Thymus (tissue), 11 donors: ENCODE data around the gene GBA2. TPM values are rescaled to one million over a fixed set of nuclear protein-coding genes. Genes with fewer than 3 reads are reported as not detected.
A peak's percentile ranks its signal among the peaks of the same experiment; 100 is the strongest.

Source experiments
- DNase-seq, 9 donors: peaks; one replicate each; pipeline ENCODE4 v3.0.0-alpha.2; 2013; ENCODE audit warnings: low spot score in 9 of 9, low read depth in 6 of 9, missing footprints in 1 of 9
- H3K27ac ChIP-seq, 2 donors: one replicate each; pipeline ENCODE4 v1.5.1; 2013; ENCODE audit warnings: control low read depth in 1 of 2, low read depth in 1 of 2, low read length in 1 of 2, mild to moderate bottlenecking in 1 of 2, moderate library complexity in 1 of 2
- H3K27me3 ChIP-seq, 2 donors: one replicate each; pipeline ENCODE4 v1.5.1; 2013; ENCODE audit warnings: low read length in 1 of 2; ENCODE audit not compliant: control insufficient read depth in 2 of 2, insufficient read depth in 1 of 2
- H3K36me3 ChIP-seq, 2 donors: one replicate each; pipeline ENCODE4 v1.5.1; 2013; ENCODE audit warnings: low read length in 1 of 2, mild to moderate bottlenecking in 1 of 2, moderate library complexity in 1 of 2; ENCODE audit not compliant: control insufficient read depth in 2 of 2, insufficient read depth in 2 of 2
- H3K4me1 ChIP-seq, 2 donors: one replicate each; pipeline ENCODE4 v1.5.1; 2013; ENCODE audit warnings: low read length in 2 of 2; ENCODE audit not compliant: control insufficient read depth in 2 of 2, insufficient read depth in 2 of 2
- H3K4me3 ChIP-seq, 2 donors: one replicate each; pipeline ENCODE4 v1.5.1; 2013; ENCODE audit warnings: low read length in 2 of 2, control low read depth in 1 of 2, mild to moderate bottlenecking in 1 of 2
- H3K9me3 ChIP-seq, 2 donors: one replicate each; pipeline ENCODE4 v1.5.1; 2013; ENCODE audit warnings: low read length in 1 of 2, mild to moderate bottlenecking in 1 of 2; ENCODE audit not compliant: control insufficient read depth in 2 of 2, insufficient read depth in 1 of 2
- WGBS: extraction: QIAGEN DNeasy Blood & Tissue Kit; methylation state at CpG from one replicate; pipeline ENCODE4 v1.1.7; 2013; 5-methylcytosine and 5-hydroxymethylcytosine counted together
- polyA plus RNA-seq: library from polyadenylated mRNA; stranded (reverse); fragments of 200-250 nt; gene quantifications from one replicate; pipeline ENCODE4 v1.2.3, GENCODE V29; 2013
- total RNA-seq: library from RNA; stranded (reverse); fragments of 120-200 nt; gene quantifications from one replicate; pipeline ENCODE4 v1.2.4, GENCODE V29; 2013
- donor health status: healthy.

The GBA2 gene
- total and polyA plus RNA-seq, 2 donors, result 21.7 to 36.9 TPM

DNA sequence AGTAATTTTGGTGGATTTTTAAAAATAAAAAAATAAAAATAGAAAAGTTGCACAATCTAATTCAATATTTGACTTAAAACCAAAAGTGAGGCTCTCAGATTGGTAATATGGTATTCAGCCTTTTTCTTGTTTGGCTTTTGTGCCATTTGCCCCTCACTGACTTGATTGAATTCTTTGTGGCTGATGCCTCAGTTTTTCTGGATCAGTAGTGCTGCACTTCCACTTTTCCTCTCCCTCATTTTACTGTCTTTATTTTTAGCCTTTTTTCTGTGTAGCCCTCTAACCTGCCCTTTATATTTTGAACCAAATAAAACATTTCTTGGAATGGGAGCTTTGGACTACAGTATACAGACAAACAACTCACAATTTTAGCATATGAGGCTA, 8.9 kb upstream of the GBA2 start:
- Histone ChIP-seq H3K27ac (no peak overlapping the region), H3K36me3 (peaks cover 12 to 15% of the 10 kb centered on the region in 2 donors), H3K4me3 (peak overlapping the region in 1 of 2 donors; percentile 64), H3K4me1 (peaks cover 6 to 14% of the 10 kb centered on the region in 2 donors), H3K9me3 (no peaks in the 10 kb centered on the region), H3K27me3 (no peaks in the 10 kb centered on the region)
- no peak for DNase-seq

DNA sequence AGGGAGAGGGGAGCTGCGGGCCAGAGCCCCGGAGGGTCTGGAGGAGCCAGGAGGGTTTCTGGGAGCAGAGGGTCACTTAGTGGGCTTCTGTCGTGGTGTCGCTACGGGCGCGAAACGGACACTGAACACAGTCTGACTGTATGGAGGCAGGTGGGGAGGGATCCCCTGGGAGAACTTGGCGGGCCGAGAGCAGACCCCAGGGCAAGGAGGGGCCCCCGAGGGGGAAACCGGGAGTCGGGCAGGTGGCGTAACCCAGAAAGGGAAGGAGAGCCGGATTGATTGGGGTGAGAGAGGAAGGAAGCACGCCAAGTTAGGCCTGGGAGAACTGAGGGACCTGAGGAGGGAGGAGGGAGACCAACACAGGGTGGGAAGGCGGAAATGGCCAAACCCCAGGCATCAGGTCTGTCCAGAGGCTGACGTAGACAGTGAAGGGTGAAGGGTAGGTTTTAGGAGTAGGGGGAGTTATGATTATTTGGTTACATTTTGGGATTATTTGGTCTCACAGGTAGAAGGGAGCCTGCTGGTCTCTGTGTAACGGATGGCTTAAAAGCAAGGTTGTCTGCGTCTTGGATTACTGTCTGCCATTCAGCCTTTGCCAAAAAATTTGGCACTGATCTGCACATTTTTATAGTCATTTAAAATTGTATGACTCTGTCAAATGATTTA, 8.3 kb upstream of the GBA2 start:
- peaks cover 6 to 14% of the 10 kb centered on the region in 2 donors for H3K4me1 ChIP-seq
- no peaks in the 10 kb centered on the region for H3K9me3 ChIP-seq
- H3K4me3 ChIP-seq, result peak overlapping the region; percentile 56 to 64
- peak overlapping the region; percentile 55 to 56 for H3K27ac ChIP-seq
- peak in 4 of 9 donors; percentile 12 to 52 (median 20) for DNase-seq
- H3K27me3 ChIP-seq, result no peaks in the 10 kb centered on the region
- 7% methylated on average over 20 of the region's 20 CpGs for WGBS
- H3K36me3 ChIP-seq, result peaks cover 16 to 20% of the 10 kb centered on the region in 2 donors

GRCh38 chr9:35756275-35757225, 7.5 kb upstream of the GBA2 start:
- Histone ChIP-seq H3K4me1 (peaks cover 6 to 14% of the 10 kb centered on the region in 2 donors), H3K4me3 (peak overlapping the region; percentile 56 to 64), H3K36me3 (peaks cover 24 to 28% of the 10 kb centered on the region in 2 donors), H3K27ac (peak overlapping the region; percentile 32 to 55), H3K27me3 (no peaks in the 10 kb centered on the region), H3K9me3 (no peaks in the 10 kb centered on the region)
- peak in 7 of 9 donors; percentile 54 to 86 (median 66) for DNase-seq
- WGBS, result 6% methylated on average over 48 of the region's 48 CpGs

- DNase-seq, result no peak
- H3K36me3 ChIP-seq, result peaks cover 31 to 34% of the 10 kb centered on the region in 2 donors
- H3K27me3 ChIP-seq, result no peaks in the 10 kb centered on the region
- H3K4me1 ChIP-seq, result peaks cover 6 to 16% of the 10 kb centered on the region in 2 donors
- H3K27ac ChIP-seq, result no peak overlapping the region
- H3K4me3 ChIP-seq, result no peak overlapping the region
- 98% methylated on average over 4 of the region's 4 CpGs for WGBS
- H3K9me3 ChIP-seq, result no peaks in the 10 kb centered on the region
These were observed 6.0 kb upstream of the GBA2 start for GRCh38 chr9:35755071-35755470.

GRCh38 chr9:35754264-35754663, 5.2 kb upstream of the GBA2 start, which contains the start of gene MSMP:
Gene MSMP, minus strand, starts transcription at chr9:35754276. Its CDS starts 147 bp downstream, at chr9:35754129.
- Histone ChIP-seq H3K27me3 (no peaks in the 10 kb centered on the region), H3K27ac (no peak within 1 kb of the TSS), H3K4me3 (no peak within 1 kb of the TSS), H3K9me3 (no peaks in the 10 kb centered on the region), H3K36me3 (peaks cover 31 to 34% of the 10 kb centered on the region in 2 donors), H3K4me1 (peaks cover 10 to 23% of the 10 kb centered on the region in 2 donors)
- no peak for DNase-seq
- WGBS, result 66% methylated on average over 3 of the region's 3 CpGs

GRCh38 chr9:35753466-35753865, 4.4 kb upstream of the GBA2 start:
- 97% methylated on average over 5 of the region's 5 CpGs for WGBS
- H3K4me3 ChIP-seq, result no peak overlapping the region
- H3K36me3 ChIP-seq, result peaks cover 31 to 34% of the 10 kb centered on the region in 2 donors
- H3K27ac ChIP-seq, result no peak overlapping the region
- H3K27me3 ChIP-seq, result no peaks in the 10 kb centered on the region
- peaks cover 10 to 25% of the 10 kb centered on the region in 2 donors for H3K4me1 ChIP-seq
- H3K9me3 ChIP-seq, result no peaks in the 10 kb centered on the region
- no peak for DNase-seq

- Histone ChIP-seq H3K9me3 (no peaks in the 10 kb centered on the region), H3K27ac (peak overlapping the region in 1 of 2 donors; percentile 62), H3K27me3 (no peaks in the 10 kb centered on the region), H3K4me1 (peaks cover 25 to 32% of the 10 kb centered on the region in 2 donors), H3K4me3 (peak overlapping the region in 1 of 2 donors; percentile 81), H3K36me3 (peaks cover 31 to 37% of the 10 kb centered on the region in 2 donors)
- DNase-seq, result no peak
- 79% methylated on average over 4 of the region's 4 CpGs for WGBS
These were observed 1.2 kb upstream of the GBA2 start for GRCh38 chr9:35750256-35750531.

DNA sequence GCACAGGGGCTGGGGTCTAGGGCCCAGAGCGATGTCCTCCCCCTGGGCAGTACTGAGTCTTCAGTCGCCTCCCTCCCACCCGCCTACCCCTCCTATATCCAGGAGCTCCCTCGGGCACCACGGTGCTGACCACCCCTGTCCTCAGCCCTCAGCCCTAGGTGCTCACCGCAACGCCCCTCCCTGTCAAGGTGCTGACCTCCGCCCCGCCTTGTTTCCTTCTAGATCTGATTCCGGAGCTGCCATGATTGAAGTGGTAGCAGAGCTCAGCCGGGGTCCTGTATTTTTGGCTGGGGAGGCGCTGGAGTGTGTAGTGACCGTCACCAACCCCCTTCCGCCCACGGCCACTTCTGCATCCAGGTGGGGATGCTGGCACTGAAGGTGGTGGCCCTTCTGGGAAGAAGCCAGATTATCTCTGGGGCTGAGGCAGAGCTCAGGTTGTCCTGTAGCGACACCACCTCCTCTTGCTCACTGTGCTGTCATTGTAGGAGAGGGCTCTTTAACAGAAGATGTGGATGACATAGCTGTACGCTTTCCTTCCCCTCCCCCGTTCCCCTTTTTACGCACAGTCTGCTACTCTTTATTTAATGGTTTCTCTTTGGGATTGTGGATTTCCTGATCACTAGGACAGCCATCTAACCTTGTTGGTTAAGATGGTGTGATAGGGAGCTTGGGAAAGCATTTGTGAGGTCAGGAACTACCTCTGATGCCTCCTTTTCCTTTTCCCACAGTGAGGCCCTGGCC, 657 bp upstream of the GBA2 start:
- DNase-seq, result peak in 2 of 9 donors; percentile 47 to 66
- H3K4me1 ChIP-seq, result peaks cover 25 to 33% of the 10 kb centered on the region in 2 donors
- no peaks in the 10 kb centered on the region for H3K9me3 ChIP-seq

More for the DNA sequence above, 657 bp upstream of the GBA2 start:
- peaks cover 32 to 38% of the 10 kb centered on the region in 2 donors for H3K36me3 ChIP-seq
- H3K4me3 ChIP-seq, result peak overlapping the region; percentile 81 to 88
- H3K27me3 ChIP-seq, result no peaks in the 10 kb centered on the region
- peak overlapping the region; percentile 62 to 89 for H3K27ac ChIP-seq
- WGBS, result 9% methylated on average over 19 of the region's 19 CpGs
